Activated CD4-positive, alpha-beta T cell treated with anti-CD3 and anti-CD28 coated beads for 24 hours (primary cell): ENCODE measurements around the gene FGD5.

Experiments used
- DNase-seq, 2 donors: peaks; one replicate each; pipeline ENCODE4 v3.0.0-alpha.2; 2020; ENCODE audit warnings: low read depth in 2 of 2

FGD5 gene

GRCh38 chr3:14789640-14790285, 29.0 kb upstream of the FGD5 start:
- DNase-seq: no peak

- peak; percentile 6 to 45 for DNase-seq
Observed at GRCh38 chr3:14791343-14791945, 27.3 kb upstream of the FGD5 start.

GRCh38 chr3:14792691-14793121, 26.1 kb upstream of the FGD5 start:
- no peak for DNase-seq

GRCh38 chr3:14793126-14793857, 25.5 kb upstream of the FGD5 start:
- DNase-seq: no peak

- DNase-seq: no peak
Observed at GRCh38 chr3:14793858-14794234, 24.9 kb upstream of the FGD5 start.

- DNase-seq: no peak
Observed at GRCh38 chr3:14794435-14794834, 24.3 kb upstream of the FGD5 start.

- no peak for DNase-seq
Observed at GRCh38 chr3:14795996-14796395, 22.8 kb upstream of the FGD5 start.

GRCh38 chr3:14796403-14797077, 22.2 kb upstream of the FGD5 start:
- no peak for DNase-seq

- DNase-seq: no peak
Observed at GRCh38 chr3:14797731-14798130, 21.0 kb upstream of the FGD5 start.

GRCh38 chr3:14798231-14798630, 20.5 kb upstream of the FGD5 start:
- no peak for DNase-seq

GRCh38 chr3:14799146-14799545, 19.6 kb upstream of the FGD5 start:
- DNase-seq: no peak

GRCh38 chr3:14801031-14801430, 17.7 kb upstream of the FGD5 start:
- DNase-seq: no peak

- DNase-seq: no peak
Observed at GRCh38 chr3:14801668-14802380, 16.9 kb upstream of the FGD5 start.

GRCh38 chr3:14802381-14802731, 16.4 kb upstream of the FGD5 start:
- DNase-seq: no peak

- DNase-seq: no peak
Observed at GRCh38 chr3:14803101-14803980, 15.4 kb upstream of the FGD5 start.

GRCh38 chr3:14803981-14804834, 14.6 kb upstream of the FGD5 start:
- no peak for DNase-seq

- no peak for DNase-seq
Observed at GRCh38 chr3:14804835-14805780, 13.7 kb upstream of the FGD5 start.

GRCh38 chr3:14805961-14806537, 12.7 kb upstream of the FGD5 start:
- no peak for DNase-seq
